Stimulated activated CD8-positive, alpha-beta memory T cell treated with anti-CD3 and anti-CD28 coated beads, Interleukin-15, amount 100 ng/mL, for 4 hours (primary cell): ENCODE data around the gene MYO3B.

Source experiments
- DNase-seq, 2 donors: peaks; one replicate each; pipeline ENCODE4 v3.0.0-alpha.2; 2020; ENCODE audit warnings: low read depth in 2 of 2

MYO3B gene

DNA sequence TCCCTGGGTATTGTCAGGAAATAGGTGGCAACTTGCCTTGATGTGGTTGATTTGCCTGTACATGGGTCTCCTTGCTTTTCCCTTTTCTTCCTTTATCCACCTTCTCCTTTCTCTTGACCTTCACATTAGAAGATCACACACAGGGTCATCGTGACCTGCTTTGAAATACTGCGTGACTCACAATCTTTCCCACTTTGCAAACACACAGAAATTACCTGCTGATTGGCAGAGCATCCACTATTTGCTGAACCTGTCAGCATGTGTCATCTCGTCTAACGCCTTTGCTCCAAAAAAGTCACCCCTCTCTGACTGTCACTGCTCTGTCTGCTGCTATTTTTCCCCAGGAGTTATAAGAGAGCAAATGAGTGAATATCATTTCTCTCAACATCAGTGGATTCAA, 60.8 kb downstream of the MYO3B start:
- DNase-seq = no peak

DNA sequence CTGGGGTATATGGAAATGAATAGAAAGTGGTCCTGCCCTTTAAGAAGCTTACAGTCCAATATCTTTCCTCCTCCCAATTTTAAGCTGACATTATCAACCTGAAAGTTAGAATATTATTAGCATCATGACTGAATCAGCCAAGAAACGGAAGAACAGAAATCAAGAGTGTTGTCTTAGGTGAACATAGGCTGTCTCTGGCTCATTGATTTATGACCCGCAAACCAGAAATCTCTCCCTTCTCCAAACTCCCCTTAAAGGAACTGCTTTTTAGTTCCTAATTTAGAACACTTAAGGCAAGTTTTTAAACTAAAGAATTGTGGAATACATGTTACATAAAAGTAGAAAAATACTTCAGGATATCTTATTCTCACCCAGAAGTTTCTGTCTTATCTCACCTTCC, 62.7 kb downstream of the MYO3B start:
- no peak for DNase-seq

- DNase-seq = no peak
Observed at GRCh38 chr2:170241756-170242155, 63.8 kb downstream of the MYO3B start.

GRCh38 chr2:170243118-170243837, 65.3 kb downstream of the MYO3B start:
- DNase-seq = no peak

DNA sequence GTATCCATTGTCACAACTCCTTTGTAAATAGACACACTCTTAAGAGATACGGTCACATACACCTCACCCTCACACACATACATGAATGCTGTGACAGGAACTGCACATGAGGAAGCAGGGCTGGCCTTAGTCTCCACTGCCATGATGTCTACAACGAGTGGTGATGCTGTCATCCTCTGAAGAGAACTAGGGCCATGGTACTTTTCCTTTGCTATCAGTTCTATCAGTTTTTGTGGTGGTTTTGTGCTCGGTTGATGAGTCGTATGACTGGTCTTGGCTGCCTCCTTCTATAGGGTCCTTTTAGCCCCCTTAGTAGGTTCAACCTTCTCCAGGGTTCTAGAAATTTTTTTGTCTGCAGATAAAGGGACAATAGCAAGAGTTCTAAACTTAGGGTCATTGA, 66.0 kb downstream of the MYO3B start:
- no peak for DNase-seq

DNA sequence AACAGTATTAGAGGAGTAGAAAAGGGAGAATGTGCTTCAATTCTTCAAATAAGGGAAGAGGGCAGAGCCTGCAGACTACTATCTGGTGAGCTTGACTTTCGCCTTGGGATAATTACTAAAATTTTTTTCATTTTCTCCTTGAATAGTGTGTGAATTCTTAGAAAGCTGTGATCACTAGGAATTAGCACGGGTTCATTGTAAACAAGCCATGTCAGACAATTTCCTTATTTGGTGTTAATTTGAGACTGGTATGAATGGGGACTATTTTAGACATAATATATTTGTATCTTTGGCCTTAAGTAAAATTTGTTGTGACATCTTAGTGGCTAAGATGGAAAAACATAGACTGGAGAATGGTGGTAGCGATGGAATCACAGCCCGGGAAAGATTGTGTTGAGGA, 66.6 kb downstream of the MYO3B start:
- DNase-seq = no peak

GRCh38 chr2:170245312-170245711, 67.4 kb downstream of the MYO3B start:
- DNase-seq = no peak

DNA sequence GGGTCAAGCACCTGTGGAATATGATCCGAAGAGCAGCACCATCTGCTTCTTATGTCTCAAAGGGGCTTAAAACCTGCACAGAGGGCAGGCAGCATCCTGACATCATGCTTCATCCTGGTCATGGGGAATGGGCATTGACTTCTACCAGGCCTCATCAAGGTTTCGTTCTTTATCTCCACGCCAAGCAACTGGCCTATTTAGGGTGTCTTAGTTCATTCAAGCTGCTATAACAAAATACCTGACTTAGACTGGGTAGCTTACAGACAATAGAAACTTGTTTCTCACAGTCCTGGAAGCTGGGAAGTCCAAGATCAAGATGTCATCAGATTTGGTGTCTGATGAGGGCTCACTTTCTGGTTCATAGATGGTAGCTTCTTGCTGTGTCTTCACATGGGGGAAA, 69.4 kb downstream of the MYO3B start:
- DNase-seq = no peak

- DNase-seq = no peak
Observed at GRCh38 chr2:170247882-170248393, 70.0 kb downstream of the MYO3B start.

- DNase-seq = no peak
Observed at GRCh38 chr2:170248574-170249393, 70.8 kb downstream of the MYO3B start.

DNA sequence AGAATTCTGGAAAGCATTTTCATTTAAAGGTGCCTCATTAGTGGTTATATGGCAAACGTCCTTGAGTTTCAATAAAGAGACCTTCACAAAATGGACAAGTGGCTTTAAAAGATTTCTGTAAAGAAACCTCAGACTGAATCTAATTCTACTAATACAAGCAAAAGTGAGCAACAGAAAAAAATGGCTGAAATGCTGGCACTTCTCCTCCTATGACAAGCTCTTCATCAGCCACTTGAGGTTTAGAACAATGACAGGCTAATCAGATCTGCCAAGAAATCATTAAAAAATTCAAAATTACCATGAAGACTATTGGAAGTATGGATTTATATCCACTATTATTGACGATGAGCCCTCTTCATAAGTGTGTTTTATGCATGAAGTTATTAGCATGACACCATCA, 71.8 kb downstream of the MYO3B start:
- no peak for DNase-seq

DNA sequence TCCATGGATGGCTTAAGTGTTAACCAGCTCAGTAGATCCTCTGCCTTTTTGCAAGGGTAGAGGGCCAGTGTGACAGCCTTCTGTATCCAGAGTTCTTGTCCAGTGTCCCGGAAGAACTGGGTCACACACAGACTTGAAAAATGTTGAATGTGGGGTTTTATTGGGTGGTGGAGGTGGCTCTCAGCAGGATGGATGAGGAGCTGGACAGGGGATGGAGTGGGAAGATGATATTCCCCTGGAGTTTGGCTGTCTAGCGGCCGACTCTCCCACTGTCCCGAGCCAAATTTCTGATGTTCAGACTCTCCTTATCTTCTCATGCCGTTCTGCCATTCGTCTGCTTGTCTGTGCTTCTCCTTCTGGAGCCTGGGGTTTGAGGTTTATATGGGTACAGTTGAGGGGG, 72.6 kb downstream of the MYO3B start:
- DNase-seq = no peak

- DNase-seq = no peak
Observed at GRCh38 chr2:170252414-170252813, 74.5 kb downstream of the MYO3B start.

GRCh38 chr2:170253721-170254230, 75.8 kb downstream of the MYO3B start:
- no peak for DNase-seq

- no peak for DNase-seq
Observed at GRCh38 chr2:170254293-170254732, 76.4 kb downstream of the MYO3B start.

GRCh38 chr2:170255137-170255536, 77.2 kb downstream of the MYO3B start:
- DNase-seq = no peak

DNA sequence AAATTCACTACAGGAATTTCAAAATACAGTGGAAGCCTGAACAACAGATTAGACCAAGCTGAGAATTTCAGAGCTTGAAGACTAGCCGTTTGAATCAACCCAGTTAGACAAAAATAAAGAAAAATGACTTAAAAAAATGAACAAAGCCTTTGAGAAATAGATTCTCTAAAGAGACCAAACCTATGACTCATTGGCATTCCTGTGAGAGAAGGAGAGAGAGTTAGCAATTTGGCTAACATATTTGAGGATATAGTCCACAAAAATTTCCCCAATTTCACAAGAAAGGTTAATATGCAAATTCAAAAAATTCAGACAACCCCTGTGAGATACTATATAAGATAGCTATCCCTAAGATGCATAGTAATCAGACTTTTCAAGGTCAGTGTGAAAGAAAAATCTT, 78.0 kb downstream of the MYO3B start:
- DNase-seq = no peak

DNA sequence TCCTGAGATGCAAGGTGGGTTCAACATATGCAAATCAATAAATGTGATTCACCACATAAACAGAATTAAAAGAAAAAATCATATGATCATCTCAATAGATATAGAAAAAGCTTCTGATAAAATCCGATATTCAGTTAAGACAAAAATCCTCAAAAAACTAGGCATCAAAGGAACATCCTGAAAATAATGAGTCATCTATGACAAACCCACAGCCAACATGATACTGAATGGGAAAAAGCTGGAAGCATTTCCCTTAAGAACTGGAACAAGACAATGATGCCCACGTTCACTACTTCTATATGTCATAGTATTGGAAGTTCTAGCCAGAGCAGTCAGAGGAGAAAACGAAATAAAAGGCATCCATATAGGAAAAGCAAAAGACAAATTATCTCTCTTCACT, 80.4 kb downstream of the MYO3B start:
- DNase-seq = no peak

DNA sequence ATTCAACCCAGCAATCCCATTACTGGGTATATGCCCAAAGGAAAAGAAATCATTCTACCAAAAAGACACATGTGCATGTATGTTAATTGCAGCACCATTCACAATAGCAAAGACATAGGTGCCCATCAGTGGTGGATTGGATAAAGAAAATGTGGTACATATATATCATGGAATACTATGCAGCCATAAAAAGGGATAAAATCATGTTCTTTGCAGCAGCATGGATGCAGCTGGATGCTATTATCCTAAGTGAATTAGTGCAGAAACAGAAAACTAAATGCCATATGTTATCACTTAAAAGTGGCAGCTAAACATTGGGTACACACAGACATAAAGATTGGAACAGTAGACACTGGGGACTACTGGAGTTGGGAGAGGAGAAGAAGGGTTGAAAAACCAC, 82.2 kb downstream of the MYO3B start:
- DNase-seq = no peak

DNA sequence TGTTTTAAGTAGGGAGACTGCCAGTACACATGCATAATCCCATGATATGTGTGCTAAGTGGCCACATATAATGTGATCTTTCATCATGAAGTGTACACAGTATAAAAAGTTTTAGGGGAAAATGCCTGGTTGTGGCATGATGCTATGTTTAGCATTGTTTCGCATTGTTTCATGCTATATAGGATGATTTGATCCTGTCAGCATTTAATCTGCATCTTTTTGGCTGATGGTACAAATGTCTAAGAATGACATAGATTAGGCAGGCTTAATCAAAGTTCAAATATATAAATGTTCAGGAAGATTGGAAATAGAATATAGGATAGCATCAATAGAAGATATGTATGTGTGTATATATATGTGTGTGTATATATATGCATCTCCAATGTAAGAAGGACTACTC, 83.6 kb downstream of the MYO3B start:
- DNase-seq = no peak

GRCh38 chr2:170262343-170262742, 84.4 kb downstream of the MYO3B start:
- DNase-seq = no peak

DNA sequence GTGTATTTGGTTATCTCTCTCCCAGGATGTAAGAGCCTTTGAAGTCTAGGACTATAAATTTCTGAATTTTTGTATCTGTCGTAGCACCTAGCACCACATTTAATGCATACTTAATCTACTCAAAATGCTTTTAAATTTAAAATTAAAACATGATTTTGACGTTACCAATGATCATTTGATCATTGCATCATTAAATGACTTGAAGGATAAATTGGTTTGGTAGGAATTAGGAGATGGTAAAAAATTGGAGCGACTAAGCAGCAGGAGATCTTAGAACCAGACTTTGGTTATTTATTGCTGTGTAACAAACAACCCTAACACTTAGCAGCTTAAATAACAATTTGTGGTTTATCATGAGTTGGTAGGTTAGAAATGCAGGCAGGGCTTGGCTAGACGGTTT, 84.9 kb downstream of the MYO3B start:
- no peak for DNase-seq
